ENCODE measurements around the gene JADE3.

GRCh38 chrX:46984705-46985104 lies 72.5 kb downstream of the JADE3 start:
- no peak for TF ChIP-seq POLR2AphosphoS5 (IDR thresholded peaks at IDR 0.05; ENCODE audit: low read depth)
- TF ChIP-seq EZH2 (IDR thresholded peaks at IDR 0.05; ENCODE audit: low read depth, unreplicated experiment): no peak
- TF ChIP-seq CTCF (conservative IDR thresholded peaks at IDR 0.05; ENCODE audit: low read depth in 2 of 2): no peak
- TF ChIP-seq EZH2phosphoT487 (IDR thresholded peaks at IDR 0.05; ENCODE audit: unreplicated experiment): no peak
- no peak for TF ChIP-seq REST (IDR thresholded peaks at IDR 0.05; ENCODE audit: unreplicated experiment)
- TF ChIP-seq ZNF331 (CRISPR knock-in tag; IDR thresholded peaks at IDR 0.05; ENCODE audit: low read depth): no peak
- TF ChIP-seq NANOG (IDR thresholded peaks at IDR 0.05; ENCODE audit: borderline replicate concordance): no peak
- TF ChIP-seq JUNB (IDR thresholded peaks at IDR 0.05; ENCODE audit: unreplicated experiment): no peak
- TF ChIP-seq CREB1 (CRISPR knock-in tag; IDR thresholded peaks at IDR 0.05; ENCODE audit: low read depth): no peak

Measured in GM23338 (cell line).